Measurements from ENCODE around the gene CDKN2C. TPM values are rescaled to one million over a fixed set of nuclear protein-coding genes. Genes with fewer than 3 reads are reported as not detected.
"Not testable (repeated sequence)": the region's sequence is repeated elsewhere in the genome, so short reads cannot be mapped to it uniquely, and the experiment has no call there.

The CDKN2C gene
- total RNA-seq, 1 donor from 2014 or later, result 15.2 TPM

- DNase-seq (ENCODE audit: missing footprints) (no peak), ATAC-seq (peak; percentile 60)
- intact Hi-C loops (cut with DNase I), result loop anchor here (5.0 kb wide), 1 partner anchor 150 kb away; no protein-coding TSS in a partner anchor
These were observed 7.0 kb downstream of the CDKN2C start for GRCh38 chr1:50976890-50977574.

DNA sequence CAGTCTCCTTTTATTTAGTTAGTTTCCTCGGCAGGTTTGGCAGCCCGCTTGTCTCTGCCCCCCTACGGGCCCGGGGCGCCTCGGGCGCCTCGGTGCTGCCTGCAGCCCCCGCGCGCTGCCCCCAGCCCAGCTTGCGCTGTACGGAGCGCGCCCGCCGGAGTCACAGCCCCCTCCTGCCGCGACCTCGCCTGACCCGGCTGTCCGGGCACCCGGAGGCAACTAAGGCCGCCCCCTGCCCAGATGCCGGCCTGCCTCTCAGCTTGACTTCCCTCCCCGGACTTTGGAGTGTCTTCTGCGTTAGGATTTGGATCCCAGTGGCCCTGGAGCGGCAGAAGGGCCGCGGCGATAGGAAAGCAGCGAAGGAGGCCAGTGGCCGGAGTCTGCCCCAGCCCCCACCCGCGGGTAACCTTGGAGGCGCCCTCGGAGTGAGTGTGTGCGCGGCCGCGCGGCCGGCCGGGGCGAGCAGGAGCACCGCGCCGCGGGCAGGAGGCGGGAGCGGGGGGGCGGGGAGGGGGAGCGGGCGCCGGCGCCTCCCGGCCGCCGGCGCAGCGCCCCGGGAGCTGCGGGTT is 7.6 kb downstream of the CDKN2C start:
- DNase-seq (ENCODE audit: missing footprints) (peak; percentile 84), ATAC-seq (peak; percentile 94)
- intact Hi-C loops (cut with DNase I), result loop anchor here (5.0 kb wide), 1 partner anchor 150 kb away; no protein-coding TSS in a partner anchor

GRCh38 chr1:50978144-50978851 is 8.3 kb downstream of the CDKN2C start:
- intact Hi-C loops (cut with DNase I), result loop anchor here (5.0 kb wide), 1 partner anchor 151 kb away; no protein-coding TSS in a partner anchor
- ATAC-seq, result peak; percentile 82

DNA sequence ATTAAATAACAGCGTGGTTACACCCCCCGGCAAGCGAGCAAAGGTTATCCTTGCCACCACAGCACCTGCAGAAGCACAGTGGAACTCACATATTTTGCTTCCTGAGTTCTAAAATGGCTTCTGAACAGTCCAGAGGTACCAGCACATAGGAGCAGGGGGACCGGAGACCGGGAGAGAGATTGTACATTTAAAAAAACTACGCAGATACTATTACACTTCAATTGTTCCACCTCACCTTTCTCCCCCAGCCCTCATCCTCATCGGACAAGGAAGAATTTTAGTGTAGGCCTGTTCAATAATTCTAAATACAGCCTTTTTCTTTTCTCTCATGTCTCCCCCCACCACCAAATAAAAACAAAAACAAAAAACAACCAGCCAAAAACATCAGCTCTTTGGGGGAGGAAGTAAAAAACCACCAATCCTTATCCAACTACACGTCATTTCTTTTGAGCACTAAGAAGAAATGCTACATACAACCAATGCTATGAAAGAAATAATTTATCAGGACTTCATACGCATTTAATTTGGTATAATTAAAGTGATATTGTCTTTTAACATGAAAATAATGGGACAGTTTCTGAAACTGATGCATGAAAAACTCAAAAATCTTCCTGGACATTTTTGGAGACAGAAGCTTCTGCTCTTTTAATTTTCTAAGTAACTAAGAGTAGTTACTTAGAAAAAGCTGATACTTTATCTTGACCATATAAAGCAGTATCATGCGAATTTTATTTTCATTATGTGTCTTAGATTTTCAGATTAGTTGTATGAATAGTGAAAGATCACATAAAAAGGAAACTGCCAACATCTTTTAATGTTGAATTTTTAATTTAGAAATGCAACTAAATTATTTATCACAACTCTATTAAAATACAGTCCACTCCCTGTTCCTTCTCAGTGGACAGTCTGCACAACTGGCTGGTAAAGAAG is 9.1 kb downstream of the CDKN2C start:
- intact Hi-C loops (cut with DNase I), result loop anchor here (5.0 kb wide), 1 partner anchor 152 kb away; no protein-coding TSS in a partner anchor
- ATAC-seq, result peak; percentile 24
- DNase-seq (ENCODE audit: missing footprints), result no peak

More at GRCh38 chr1:50978144-50978851, 8.3 kb downstream of the CDKN2C start:
- peak; percentile 81 for DNase-seq (ENCODE audit: missing footprints)

- intact Hi-C loops (cut with DNase I), result loop anchor here (5.0 kb wide), 1 partner anchor 153 kb away; no protein-coding TSS in a partner anchor
- no peak for ATAC-seq
These were observed 9.9 kb downstream of the CDKN2C start for GRCh38 chr1:50979937-50980336.

DNA sequence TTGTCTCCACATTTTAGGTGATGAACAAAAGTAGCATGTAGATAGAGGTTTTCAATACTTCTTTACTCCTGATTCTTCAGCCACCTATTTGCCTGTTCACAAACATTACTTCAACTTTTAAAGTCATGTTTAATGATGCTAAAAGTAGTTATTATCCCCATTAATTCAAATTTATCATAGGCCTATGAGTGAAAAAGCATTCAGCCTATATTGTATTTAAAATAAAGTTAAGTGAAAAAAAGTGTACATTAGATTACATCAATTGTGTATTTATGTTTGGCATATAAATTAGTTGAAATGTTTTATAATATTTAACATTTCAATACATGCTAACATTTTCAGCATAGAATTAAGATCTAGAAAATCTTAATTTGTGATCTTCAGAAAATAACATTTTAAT is 10.5 kb downstream of the CDKN2C start:
- ATAC-seq (no peak), DNase-seq (ENCODE audit: missing footprints) (no peak)
- intact Hi-C loops (cut with DNase I), result no loop called here

More at GRCh38 chr1:50979937-50980336, 9.9 kb downstream of the CDKN2C start:
- DNase-seq (ENCODE audit: missing footprints), result no peak

DNA sequence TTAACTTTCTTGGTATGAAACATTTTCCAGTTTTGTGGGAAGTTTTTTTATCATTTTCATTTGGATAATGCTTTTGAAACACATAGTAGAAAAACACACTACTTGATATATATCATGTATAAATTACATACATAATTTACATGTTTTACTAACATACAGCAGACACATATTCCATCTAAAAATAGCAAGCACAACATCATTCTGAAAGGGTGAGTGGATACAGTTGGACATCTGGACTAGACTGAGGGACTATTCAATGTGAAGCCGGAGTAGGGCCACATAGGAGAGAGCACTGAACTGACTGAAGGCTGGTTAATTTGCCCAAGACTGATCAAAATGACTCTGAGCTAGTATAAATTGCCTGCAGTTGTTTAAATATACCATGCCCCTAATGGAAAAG is 11.7 kb downstream of the CDKN2C start:
- ATAC-seq (no peak), DNase-seq (ENCODE audit: missing footprints) (no peak)
- intact Hi-C loops (cut with DNase I), result no loop called here

GRCh38 chr1:50982611-50983010 is 12.6 kb downstream of the CDKN2C start:
- DNase-seq (ENCODE audit: missing footprints) (no peak), ATAC-seq (no peak)
- intact Hi-C loops (cut with DNase I), result no loop called here

- ATAC-seq (no peak), DNase-seq (ENCODE audit: missing footprints) (no peak)
- intact Hi-C loops (cut with DNase I), result no loop called here
These were observed 13.3 kb downstream of the CDKN2C start for GRCh38 chr1:50983219-50983802.

DNA sequence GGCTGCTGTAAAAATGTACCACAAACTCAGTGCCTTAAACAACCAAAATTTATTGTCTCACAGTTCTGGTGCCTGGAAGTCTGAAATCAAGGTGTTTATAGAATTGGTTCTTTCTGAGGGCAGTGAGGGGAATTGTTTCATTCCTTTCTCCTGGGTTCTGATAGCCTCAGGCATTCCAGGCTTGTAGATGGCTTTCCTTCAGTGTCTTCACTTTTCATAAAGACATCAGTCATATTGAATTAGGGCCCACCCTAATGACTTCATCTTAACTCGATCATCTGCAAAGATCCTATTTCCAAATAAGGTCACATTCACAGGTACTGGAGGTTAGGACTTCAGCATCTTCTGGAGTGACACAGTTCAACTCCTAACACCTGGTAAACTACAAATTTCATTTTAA is 15.0 kb downstream of the CDKN2C start:
- no peak for ATAC-seq
- intact Hi-C loops (cut with DNase I), result no loop called here
- no peak for DNase-seq (ENCODE audit: missing footprints)

GRCh38 chr1:50986653-50987052 is 16.6 kb downstream of the CDKN2C start:
- DNase-seq (ENCODE audit: missing footprints) (no peak), ATAC-seq (no peak)
- intact Hi-C loops (cut with DNase I), result no loop called here

GRCh38 chr1:50989694-50990093 is 19.6 kb downstream of the CDKN2C start:
- intact Hi-C loops (cut with DNase I), result no loop called here
- DNase-seq (ENCODE audit: missing footprints), result no peak
- no peak for ATAC-seq

- DNase-seq (ENCODE audit: missing footprints) (no peak), ATAC-seq (no peak)
- intact Hi-C loops (cut with DNase I), result no loop called here
These were observed 22.7 kb downstream of the CDKN2C start for GRCh38 chr1:50992532-50993318.

DNA sequence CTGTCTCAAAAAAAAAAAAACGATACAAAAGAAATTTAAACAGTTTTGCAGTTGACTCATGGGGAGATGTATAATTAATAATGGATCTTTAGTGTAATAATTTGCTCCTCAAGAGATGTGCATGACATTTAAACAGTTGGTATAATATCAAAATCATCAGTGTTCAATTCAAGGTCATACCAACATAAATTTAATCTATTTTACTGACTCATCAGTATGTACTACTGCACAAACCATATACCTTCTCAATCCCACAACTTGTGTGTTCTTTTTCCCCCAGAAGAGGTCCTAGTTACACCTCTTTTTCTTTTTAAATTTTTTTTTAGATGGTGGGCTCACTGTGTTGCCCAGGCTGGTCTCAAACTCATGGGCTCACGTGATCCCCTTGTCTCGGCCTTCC is 23.6 kb downstream of the CDKN2C start:
- ATAC-seq (no peak), DNase-seq (ENCODE audit: missing footprints) (no peak)
- intact Hi-C loops (cut with DNase I), result no loop called here

DNA sequence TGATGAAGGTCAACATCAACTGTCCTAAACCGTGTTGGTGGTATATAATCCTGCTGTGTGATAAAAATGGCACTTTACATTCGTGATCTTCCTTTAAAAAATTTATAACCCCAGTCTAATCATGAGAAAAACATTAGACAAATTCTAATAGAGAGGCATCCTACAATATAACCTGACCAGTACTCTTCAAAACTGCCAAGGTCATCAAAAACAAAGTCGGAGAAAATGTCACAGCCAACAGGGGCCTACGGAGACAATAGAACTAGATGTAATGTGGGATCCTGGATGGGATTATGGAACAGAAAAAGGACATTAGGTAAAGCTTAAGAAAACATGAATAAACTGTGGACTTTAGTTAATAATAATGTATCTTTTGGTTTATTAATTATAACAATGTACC is 25.0 kb downstream of the CDKN2C start:
- DNase-seq (ENCODE audit: missing footprints) (no peak), ATAC-seq (no peak)
- intact Hi-C loops (cut with DNase I), result no loop called here

DNA sequence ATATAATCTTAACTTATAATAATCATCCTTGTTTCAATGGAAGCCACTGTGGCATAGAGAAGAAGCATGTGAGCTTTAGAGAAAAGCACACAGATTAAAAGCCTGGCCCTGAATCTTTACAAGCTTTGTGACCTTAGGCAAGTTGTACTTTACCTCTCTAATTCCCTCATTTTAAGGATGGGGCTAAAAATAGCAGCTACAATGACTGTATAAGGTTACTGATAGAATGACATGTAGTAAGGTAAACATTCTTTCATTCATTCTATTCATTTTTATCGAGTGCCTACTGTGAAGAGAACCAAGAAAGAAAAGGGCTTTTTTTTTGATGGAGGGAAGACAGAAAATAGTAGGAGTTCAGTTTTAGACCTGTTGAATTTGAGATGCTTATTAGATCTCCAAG is 25.6 kb downstream of the CDKN2C start:
- ATAC-seq (no peak), DNase-seq (ENCODE audit: missing footprints) (no peak)
- intact Hi-C loops (cut with DNase I), result no loop called here

DNA sequence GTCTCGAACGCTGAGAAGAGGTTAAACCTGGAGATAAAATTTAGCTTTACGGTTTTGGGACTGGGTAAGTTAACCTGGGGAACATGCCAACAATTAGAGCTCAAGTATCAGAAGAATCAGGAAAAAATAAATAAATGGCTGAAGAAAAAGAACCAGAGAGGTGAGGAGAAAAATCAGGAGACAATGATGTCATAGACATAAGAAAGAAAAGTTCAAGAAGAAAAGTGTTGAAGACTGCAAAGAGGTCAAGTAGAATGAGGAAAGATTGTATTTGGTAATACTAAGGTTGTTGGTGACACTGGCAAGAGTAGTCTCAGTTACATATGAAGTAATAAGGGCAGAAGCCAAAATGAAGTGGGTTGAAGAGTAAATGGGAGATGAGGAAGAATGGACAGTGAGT is 26.0 kb downstream of the CDKN2C start:
- DNase-seq (ENCODE audit: missing footprints) (no peak), ATAC-seq (no peak)
- intact Hi-C loops (cut with DNase I), result no loop called here

DNA sequence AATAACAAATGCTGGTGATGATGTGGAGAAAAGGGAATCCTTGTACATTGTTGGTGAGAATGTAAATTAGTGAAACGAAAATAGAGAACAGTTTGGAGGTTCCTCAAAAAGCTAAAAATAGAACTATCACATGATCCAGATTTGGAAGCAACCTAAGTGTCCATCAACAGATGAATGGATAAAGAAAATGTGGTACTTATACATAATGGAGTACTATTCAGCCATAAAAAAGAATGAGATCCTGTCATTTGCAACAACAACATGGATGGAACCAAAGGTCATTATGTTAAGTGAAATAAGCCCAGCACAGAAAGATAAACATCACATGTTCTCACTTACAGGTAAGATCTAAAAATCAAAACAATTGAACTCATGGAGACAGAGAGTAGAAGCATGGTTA is 29.3 kb downstream of the CDKN2C start:
- intact Hi-C loops (cut with DNase I); ATAC-seq; DNase-seq (ENCODE audit: missing footprints): not testable (repeated sequence)
